ENCODE data around the gene GRIN2C. TPM values are rescaled to one million over a fixed set of nuclear protein-coding genes. Genes with fewer than 3 reads are reported as not detected.

Gene GRIN2C
- total and polyA plus RNA-seq, 2 donors (not counting 3 experiments of a cell fraction or from before 2014, with no cell fraction given) = 0.04 to 0.60 TPM

DNA sequence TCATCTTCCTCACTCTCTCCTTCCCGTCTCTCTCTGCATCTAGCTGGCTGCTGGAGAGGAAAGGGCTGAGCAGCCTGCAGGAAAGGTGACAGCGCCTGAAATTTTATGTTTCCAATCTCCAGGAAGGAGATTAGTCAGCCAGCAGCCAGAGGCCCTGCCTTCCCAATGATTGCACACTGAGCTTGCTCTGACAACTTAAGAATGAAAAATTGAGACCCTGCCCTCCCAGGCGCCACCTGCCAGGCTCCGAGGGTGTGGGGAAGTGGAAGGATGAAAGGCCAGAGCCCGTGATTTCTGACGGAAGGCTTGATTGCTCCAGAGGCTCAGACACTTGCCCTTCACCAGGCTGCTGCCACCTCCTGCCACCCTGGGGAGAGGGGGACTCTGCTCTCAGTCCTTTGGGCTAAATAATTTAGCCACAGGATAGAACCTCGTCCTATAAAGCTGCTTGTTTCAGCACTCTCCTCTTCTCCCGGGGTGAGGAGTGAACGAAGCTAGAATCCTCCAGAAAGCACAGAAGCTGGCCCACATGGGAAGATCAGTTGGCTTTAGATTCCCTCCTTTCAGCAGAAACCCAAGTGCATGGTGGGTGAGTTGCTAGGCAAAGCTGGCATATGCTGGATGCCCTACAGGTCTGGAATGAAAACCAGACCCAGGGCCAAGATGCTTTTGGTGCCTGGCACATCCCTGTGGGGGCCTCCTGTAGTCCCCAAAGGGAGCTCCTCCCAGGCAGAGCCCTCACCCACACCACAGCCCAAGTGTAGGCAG lies 33.5 kb downstream of the GRIN2C start:
- Histone ChIP-seq H3K9ac (replicated peaks; ENCODE audit: extremely low read depth, insufficient read depth, low read length) (no peak overlapping the region), H3K9me1 (replicated peaks; ENCODE audit: control insufficient read depth, extremely low read depth, insufficient read depth, low read length) (no peaks in the 10 kb centered on the region), H3K4me1 (ENCODE audit: control insufficient read depth, extremely low read depth, insufficient read depth, low read length) (peaks cover 13% of the 10 kb centered on the region), H3K79me2 (ENCODE audit: control insufficient read depth, insufficient read depth, low read length) (no peaks in the 10 kb centered on the region), H3K27me3 (ENCODE audit: control insufficient read depth in 2 of 2, insufficient read depth in 2 of 2, low read length in 2 of 2) (no peaks in the 10 kb centered on the region), H3K4me3 (replicated peaks in 1 of 3; ENCODE audit: insufficient read depth in 1 of 3, low read depth in 1 of 3, low read length in 3 of 3) (no peak overlapping the region), H2AFZ (ENCODE audit: low read depth, low read length) (no peak overlapping the region), H3K36me3 (ENCODE audit: control insufficient read depth in 2 of 2, extremely low read depth in 1 of 2, insufficient read depth in 2 of 2, low read length in 2 of 2) (peaks cover 0 to 4% of the 10 kb centered on the region in 2 experiments), H3K9me3 (replicated peaks; ENCODE audit: control insufficient read depth, insufficient read depth, low read length) (no peaks in the 10 kb centered on the region), H4K20me1 (replicated peaks; ENCODE audit: control insufficient read depth, extremely low read depth, insufficient read depth, low read length) (no peaks in the 10 kb centered on the region), H3K27ac (ENCODE audit: insufficient read depth, low read depth, low read length) (no peak overlapping the region), H3K4me2 (ENCODE audit: insufficient read depth, low read length) (peak overlapping the region; percentile 1)
- ChIA-PET CTCF (interaction anchor here (0.9 to 3.7 kb wide), 12 partner anchors 14 to 47 kb away, joined by 3 to 23 read pairs (median 4); partner anchors contain the start of genes FDXR and GRIN2C), POLR2A (interaction anchor here (1.0 kb wide), 1 partner anchor 13 kb away, joined by 3 read pairs; no protein-coding TSS in a partner anchor)
- intact Hi-C loops (cut with micrococcal nuclease) (loop anchor here (1.0 to 2.0 kb wide), 2 partner anchors 27 to 35 kb away; no protein-coding TSS in a partner anchor), dilution Hi-C loops (cut with MboI; ENCODE audit: extremely low pct_ligation_motif_present, low sequenced_read_pairs) (no loop called here)
- FAIRE-seq (peak; percentile 92), DNase-seq (ENCODE audit: low read depth, low spot score) (peak; percentile 77)
- no TSS peak for BruUV-seq (replicated peaks)
- TF ChIP-seq POLR2A (IDR thresholded peaks at IDR 0.05; ENCODE audit: low read depth, low read length) = no peak
- TF ChIP-seq POLR2AphosphoS5 (IDR thresholded peaks at IDR 0.05; ENCODE audit: insufficient read depth, low read depth, low read length) = no peak
- TF ChIP-seq FOS (IDR thresholded peaks at IDR 0.05; ENCODE audit: borderline replicate concordance, insufficient read depth, low read length) = peak; percentile 61
- TF ChIP-seq GATA2 (IDR thresholded peaks at IDR 0.05; ENCODE audit: insufficient read depth, insufficient read length, low read depth, low read length) = no peak
- TF ChIP-seq, protein P1, sequence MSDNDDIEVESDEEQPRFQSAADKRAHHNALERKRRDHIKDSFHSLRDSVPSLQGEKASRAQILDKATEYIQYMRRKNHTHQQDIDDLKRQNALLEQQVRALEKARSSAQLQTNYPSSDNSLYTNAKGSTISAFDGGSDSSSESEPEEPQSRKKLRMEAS (IDR thresholded peaks at IDR 0.05; ENCODE audit: insufficient read depth, insufficient read length) = no peak
- TF ChIP-seq MYC (IDR thresholded peaks at IDR 0.05; ENCODE audit: low read depth, low read length) = no peak
- TF ChIP-seq JUN (IDR thresholded peaks at IDR 0.05; ENCODE audit: borderline replicate concordance, insufficient read depth, insufficient read length, low read depth) = no peak
- no peak for TF ChIP-seq EZH2 (IDR thresholded peaks at IDR 0.05; ENCODE audit: borderline replicate concordance, low read depth, low read length, severe bottlenecking)
- TF ChIP-seq, protein P2, sequence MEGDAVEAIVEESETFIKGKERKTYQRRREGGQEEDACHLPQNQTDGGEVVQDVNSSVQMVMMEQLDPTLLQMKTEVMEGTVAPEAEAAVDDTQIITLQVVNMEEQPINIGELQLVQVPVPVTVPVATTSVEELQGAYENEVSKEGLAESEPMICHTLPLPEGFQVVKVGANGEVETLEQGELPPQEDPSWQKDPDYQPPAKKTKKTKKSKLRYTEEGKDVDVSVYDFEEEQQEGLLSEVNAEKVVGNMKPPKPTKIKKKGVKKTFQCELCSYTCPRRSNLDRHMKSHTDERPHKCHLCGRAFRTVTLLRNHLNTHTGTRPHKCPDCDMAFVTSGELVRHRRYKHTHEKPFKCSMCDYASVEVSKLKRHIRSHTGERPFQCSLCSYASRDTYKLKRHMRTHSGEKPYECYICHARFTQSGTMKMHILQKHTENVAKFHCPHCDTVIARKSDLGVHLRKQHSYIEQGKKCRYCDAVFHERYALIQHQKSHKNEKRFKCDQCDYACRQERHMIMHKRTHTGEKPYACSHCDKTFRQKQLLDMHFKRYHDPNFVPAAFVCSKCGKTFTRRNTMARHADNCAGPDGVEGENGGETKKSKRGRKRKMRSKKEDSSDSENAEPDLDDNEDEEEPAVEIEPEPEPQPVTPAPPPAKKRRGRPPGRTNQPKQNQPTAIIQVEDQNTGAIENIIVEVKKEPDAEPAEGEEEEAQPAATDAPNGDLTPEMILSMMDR (IDR thresholded peaks at IDR 0.05; ENCODE audit: extremely low read depth in 1 of 2, insufficient read depth in 1 of 2, low read depth in 1 of 2, low read length in 2 of 2) = no peak
